Trophoblast cell (in vitro differentiated cells and primary cell): ENCODE data around the gene CD163.
"Not testable (repeated sequence)": the region's sequence is repeated elsewhere in the genome, so short reads cannot be mapped to it uniquely, and the experiment has no call there.

Experiments
- DNase-seq, 2 donors: peaks; one replicate each; pipeline ENCODE4 v3.0.0-alpha.2; 2016
- H2AFZ ChIP-seq: 2 replicates; pipeline ENCODE4 v1.6.1; 2013; ENCODE audit warnings: low read length, moderate library complexity, mild to moderate bottlenecking; ENCODE audit not compliant: insufficient read depth, poor library complexity
- H2AK5ac ChIP-seq: 2 replicates; pipeline ENCODE4 v1.6.1; 2013; ENCODE audit warnings: mild to moderate bottlenecking, low read length
- H2BK120ac ChIP-seq: 2 replicates; pipeline ENCODE4 v1.6.1; 2013; ENCODE audit warnings: low read length, mild to moderate bottlenecking, moderate library complexity; ENCODE audit not compliant: insufficient read depth, poor library complexity
- H2BK12ac ChIP-seq: 2 replicates; pipeline ENCODE4 v1.6.1; 2013; ENCODE audit warnings: mild to moderate bottlenecking, low read length, moderate library complexity
- H2BK5ac ChIP-seq: 2 replicates; pipeline ENCODE4 v1.6.1; 2013; ENCODE audit warnings: low read length, low read depth, moderate library complexity, mild to moderate bottlenecking; ENCODE audit not compliant: poor library complexity
- H3K14ac ChIP-seq: 2 replicates; pipeline ENCODE4 v1.6.1; 2013; ENCODE audit warnings: mild to moderate bottlenecking, low read length
- H3K18ac ChIP-seq: 2 replicates; pipeline ENCODE4 v1.6.1; 2013; ENCODE audit warnings: mild to moderate bottlenecking, low read length
- H3K23ac ChIP-seq: 2 replicates; pipeline ENCODE4 v1.6.1; 2013; ENCODE audit warnings: low read length
- H3K27ac ChIP-seq: 2 replicates; pipeline ENCODE4 v1.5.1; 2013; ENCODE audit warnings: low read depth, mild to moderate bottlenecking, inconsistent platforms, low read length, moderate library complexity
- H3K27me3 ChIP-seq: 2 replicates; pipeline ENCODE4 v1.6.1; 2013; ENCODE audit warnings: inconsistent platforms, mild to moderate bottlenecking, low read length, moderate library complexity; ENCODE audit not compliant: insufficient read depth
- H3K36me3 ChIP-seq, 2 experiments: 1 replicate in 1 of 2; 2 replicates in 1 of 2; pipeline ENCODE4 v1.6.1; 2013; ENCODE audit warnings: low read length in 2 of 2, mild to moderate bottlenecking in 2 of 2, moderate library complexity in 1 of 2; ENCODE audit not compliant: insufficient read depth in 2 of 2, control insufficient read depth in 1 of 2
- H3K4ac ChIP-seq: 2 replicates; pipeline ENCODE4 v1.6.1; 2013; ENCODE audit warnings: low read depth, mild to moderate bottlenecking, low read length, moderate library complexity
- H3K4me1 ChIP-seq, 2 experiments: 1 replicate in 1 of 2; 2 replicates in 1 of 2; pipeline ENCODE4 v1.6.1; 2013; ENCODE audit warnings: low read length in 2 of 2, mild to moderate bottlenecking in 2 of 2, moderate library complexity in 1 of 2; ENCODE audit not compliant: insufficient read depth in 2 of 2, control insufficient read depth in 1 of 2
- H3K4me2 ChIP-seq: 2 replicates; pipeline ENCODE4 v1.6.1; 2013; ENCODE audit warnings: inconsistent platforms, mild to moderate bottlenecking, low read length, moderate library complexity
- H3K4me3 ChIP-seq: 2 replicates; pipeline ENCODE4 v1.5.1; 2013; ENCODE audit warnings: mild to moderate bottlenecking, low read depth, low read length, inconsistent platforms
- H3K79me1 ChIP-seq: one replicate; pipeline ENCODE4 v1.6.1; 2013; ENCODE audit warnings: low read length
- H3K79me2 ChIP-seq: 2 replicates; pipeline ENCODE4 v1.6.1; 2013; ENCODE audit warnings: low read length, mild to moderate bottlenecking; ENCODE audit not compliant: control insufficient read depth, insufficient read depth, poor library complexity
- H3K9ac ChIP-seq: 2 replicates; pipeline ENCODE4 v1.6.1; 2013; ENCODE audit warnings: mild to moderate bottlenecking, low read length
- H3K9me3 ChIP-seq: 2 replicates; pipeline ENCODE4 v1.6.1; 2013; ENCODE audit warnings: low read depth, mild to moderate bottlenecking, control low read depth, inconsistent platforms, low read length; ENCODE audit not compliant: insufficient read depth
- H4K12ac ChIP-seq: 2 replicates; pipeline ENCODE4 v1.6.1; 2013; ENCODE audit warnings: low read depth, mild to moderate bottlenecking, low read length, moderate library complexity
- H4K8ac ChIP-seq: 2 replicates; pipeline ENCODE4 v1.6.1; 2013; ENCODE audit warnings: low read depth, mild to moderate bottlenecking, low read length, moderate library complexity
- H4K91ac ChIP-seq: one replicate; pipeline ENCODE4 v1.6.1; 2013; ENCODE audit warnings: low read depth, mild to moderate bottlenecking, low read length, moderate library complexity
- WGBS: extraction: QIAGEN DNeasy Blood & Tissue Kit; methylation state at CpG from one replicate; pipeline ENCODE4 v1.1.7; 2013; ENCODE audit warnings: missing lambda C conversion rate; ENCODE audit not compliant: insufficient read length, insufficient coverage; ENCODE audit errors: extremely low coverage; 5-methylcytosine and 5-hydroxymethylcytosine counted together

CD163 gene

DNA sequence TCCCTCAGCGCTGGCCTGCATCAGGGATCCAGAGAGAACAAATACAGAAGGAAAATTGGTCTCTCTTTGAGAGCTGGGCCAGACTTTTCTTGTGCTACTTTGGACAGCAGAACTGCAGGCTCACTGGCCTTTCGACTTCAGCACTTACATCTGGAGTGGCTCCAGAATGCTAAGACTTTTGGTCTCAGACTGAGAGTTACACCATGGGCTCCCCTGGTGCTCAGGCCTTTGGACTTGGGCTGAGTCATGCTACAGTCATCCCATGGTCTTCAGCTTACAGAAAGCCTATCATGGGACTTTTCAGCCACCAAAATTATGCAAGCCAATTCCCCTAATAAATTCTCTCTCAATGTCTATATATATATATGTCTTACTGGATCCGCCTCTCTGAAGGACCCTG lies 9.0 kb upstream of the CD163 start:
- Histone ChIP-seq H4K12ac (no peak overlapping the region), H2BK5ac (no peak overlapping the region), H3K79me2 (no peaks in the 10 kb centered on the region), H3K27me3 (no peaks in the 10 kb centered on the region), H3K4me1 (peaks cover 0 to 2% of the 10 kb centered on the region in 2 experiments), H3K14ac (no peak overlapping the region), H2BK120ac (no peak overlapping the region), H2AK5ac (no peak overlapping the region), H3K9me3 (peaks cover 2% of the 10 kb centered on the region), H3K4ac (no peak overlapping the region), H3K4me3 (no peak overlapping the region), H3K4me2 (no peak overlapping the region), H3K36me3 (no peaks in the 10 kb centered on the region), H3K9ac (no peak overlapping the region), H4K8ac (no peak overlapping the region), H2AFZ (no peak overlapping the region), H4K91ac (no peak overlapping the region), H2BK12ac (no peak overlapping the region), H3K18ac (no peak overlapping the region), H3K27ac (no peak overlapping the region), H3K79me1 (no peaks in the 10 kb centered on the region), H3K23ac (no peak overlapping the region)
- peak; percentile 41 to 48 for DNase-seq
- WGBS = no CpG with 5 or more reads among the region's 3 CpGs

DNA sequence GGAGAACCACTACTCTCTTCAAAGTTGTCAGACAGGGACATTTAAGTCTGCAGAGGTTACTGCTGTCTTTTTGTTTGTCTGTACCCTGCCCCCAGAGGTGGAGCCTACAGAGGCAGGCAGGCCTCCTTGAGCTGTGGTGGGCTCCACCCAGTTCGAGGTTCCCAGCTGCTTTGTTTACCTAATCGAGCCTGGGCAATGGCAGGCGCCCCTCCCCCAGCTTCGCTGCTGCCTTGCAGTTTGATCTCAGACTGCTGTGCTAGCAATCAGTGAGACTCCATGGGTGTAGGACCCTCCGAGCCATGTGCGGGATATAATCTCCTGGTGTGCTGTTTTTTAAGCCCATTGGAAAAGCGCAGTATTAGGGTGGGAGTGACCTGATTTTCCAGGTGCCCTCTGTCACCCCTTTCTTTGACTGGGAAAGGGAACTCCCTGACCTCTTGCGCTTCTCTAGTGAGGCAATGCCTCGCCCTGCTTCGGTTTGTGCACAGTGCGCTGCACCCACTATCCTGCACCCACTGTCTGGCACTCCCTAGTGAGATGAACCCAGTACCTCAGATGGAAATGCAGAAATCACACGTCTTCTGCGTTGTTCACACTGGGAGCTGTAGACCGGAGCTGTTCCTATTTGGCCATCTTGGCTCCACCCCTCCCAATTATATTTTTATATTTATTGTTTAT lies 6.4 kb upstream of the CD163 start:
- H3K4ac ChIP-seq, H4K8ac ChIP-seq, H3K23ac ChIP-seq, H3K9ac ChIP-seq, H3K18ac ChIP-seq, H3K9me3 ChIP-seq, H2BK5ac ChIP-seq, H2AK5ac ChIP-seq, H3K4me3 ChIP-seq, H3K14ac ChIP-seq, H3K36me3 ChIP-seq, H2AFZ ChIP-seq, H2BK12ac ChIP-seq, DNase-seq, H3K4me1 ChIP-seq, H3K27ac ChIP-seq, H3K4me2 ChIP-seq, H3K27me3 ChIP-seq, H3K79me1 ChIP-seq, H4K91ac ChIP-seq, H3K79me2 ChIP-seq, H4K12ac ChIP-seq, H2BK120ac ChIP-seq: not testable (repeated sequence)
- WGBS = no CpG with 5 or more reads among the region's 14 CpGs

DNA sequence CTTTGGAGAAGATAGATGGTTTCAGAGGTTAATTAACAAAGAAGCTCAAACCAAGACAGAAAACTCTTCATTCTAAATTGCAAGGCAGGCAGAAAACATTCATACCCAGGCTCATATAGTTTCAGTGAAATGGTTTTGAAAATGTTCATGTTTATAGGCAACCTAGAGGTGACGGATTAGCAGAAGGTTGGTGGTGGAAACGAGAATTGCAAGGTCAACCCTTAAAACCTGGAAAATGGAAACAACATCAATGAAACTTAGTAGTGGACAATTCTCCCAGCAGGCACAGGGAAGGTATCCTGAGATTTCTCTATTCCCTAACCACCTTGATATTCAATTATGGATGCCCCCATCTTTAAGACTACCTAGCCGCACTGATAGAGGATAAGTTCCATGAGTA lies 965 bp downstream of the CD163 start:
- Histone ChIP-seq H3K27me3 (no peaks in the 10 kb centered on the region), H2AK5ac (no peak overlapping the region), H2AFZ (no peak overlapping the region), H3K79me2 (no peaks in the 10 kb centered on the region), H3K9me3 (no peaks in the 10 kb centered on the region), H3K4me1 (no peaks in the 10 kb centered on the region), H2BK120ac (no peak overlapping the region), H2BK5ac (no peak overlapping the region), H3K27ac (no peak overlapping the region), H3K4me3 (no peak overlapping the region), H3K9ac (no peak overlapping the region), H3K23ac (no peak overlapping the region), H3K18ac (no peak overlapping the region), H3K4me2 (no peak overlapping the region), H3K36me3 (no peaks in the 10 kb centered on the region), H3K4ac (no peak overlapping the region), H4K8ac (no peak overlapping the region), H4K12ac (no peak overlapping the region), H3K79me1 (no peaks in the 10 kb centered on the region), H2BK12ac (no peak overlapping the region), H4K91ac (no peak overlapping the region), H3K14ac (no peak overlapping the region)
- no CpG with 5 or more reads among the region's 3 CpGs for WGBS
- DNase-seq = no peak

DNA sequence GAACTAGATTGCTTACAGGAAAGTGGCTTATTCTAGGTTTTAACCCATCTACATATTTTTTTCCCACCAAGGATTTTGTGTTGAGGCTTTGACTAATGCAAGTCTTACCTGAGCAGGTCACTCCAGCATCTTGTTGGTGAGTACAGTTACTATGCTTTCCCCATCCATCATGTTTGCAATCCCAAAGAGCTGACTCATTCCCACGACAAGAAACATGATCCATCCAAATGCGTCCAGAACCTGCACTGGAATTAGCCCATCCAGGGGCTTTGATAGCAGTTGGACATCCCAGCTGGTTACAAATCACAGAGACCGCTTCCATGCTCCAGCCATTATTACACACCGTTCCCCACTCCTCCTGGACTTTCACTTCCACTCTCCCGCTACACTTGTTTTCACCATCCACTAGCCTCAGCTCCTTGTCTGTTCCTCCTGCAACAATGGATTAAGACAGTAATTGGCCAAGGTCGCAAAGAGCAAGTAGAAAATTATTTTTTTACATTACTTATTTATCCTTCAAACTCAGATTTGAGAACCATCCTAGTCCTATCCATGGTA lies 2.5 kb downstream of the CD163 start:
- H3K14ac ChIP-seq = no peak overlapping the region
- no peaks in the 10 kb centered on the region for H3K36me3 ChIP-seq
- no peak overlapping the region for H3K4ac ChIP-seq
- no peak overlapping the region for H4K12ac ChIP-seq
- H2BK120ac ChIP-seq = no peak overlapping the region
- H3K4me1 ChIP-seq = peaks cover 0 to 3% of the 10 kb centered on the region in 2 experiments
- no peak overlapping the region for H3K4me2 ChIP-seq
- no peak overlapping the region for H2BK12ac ChIP-seq
- H2AK5ac ChIP-seq = no peak overlapping the region
- H3K27me3 ChIP-seq = no peaks in the 10 kb centered on the region
- no peaks in the 10 kb centered on the region for H3K9me3 ChIP-seq
- H3K27ac ChIP-seq = no peak overlapping the region
- H2AFZ ChIP-seq = no peak overlapping the region
- H3K9ac ChIP-seq = no peak overlapping the region
- no peaks in the 10 kb centered on the region for H3K79me1 ChIP-seq
- H3K23ac ChIP-seq = no peak overlapping the region
- no peak overlapping the region for H3K18ac ChIP-seq
- H2BK5ac ChIP-seq = no peak overlapping the region
- H4K91ac ChIP-seq = no peak overlapping the region
- no peaks in the 10 kb centered on the region for H3K79me2 ChIP-seq
- no peak overlapping the region for H3K4me3 ChIP-seq
- peak in 1 of 2 donors; percentile 23 for DNase-seq
- no peak overlapping the region for H4K8ac ChIP-seq
- no CpG with 5 or more reads among the region's 6 CpGs for WGBS
